WERI-Rb-1 (cell line): ENCODE measurements around the gene TTC19.

ENCODE experiments used
- DNase-seq: peaks from one replicate; pipeline ENCODE4 v3.0.0-alpha.2; 2020
- H3K27ac ChIP-seq: fragments of 250-450 bp; sonication (Bioruptor Pico); 2 replicates; pipeline ENCODE4 v1.5.1; 2020; ENCODE audit warnings: mild to moderate bottlenecking, moderate library complexity
- H3K27me3 ChIP-seq: fragments of 250-450 bp; sonication (Bioruptor Pico); 2 replicates; pipeline ENCODE4 v1.5.1; 2021; ENCODE audit warnings: mild to moderate bottlenecking, low read depth, moderate library complexity; ENCODE audit not compliant: insufficient read depth, severe bottlenecking
- H3K36me3 ChIP-seq: fragments of 250-450 bp; sonication (Bioruptor Pico); 2 replicates; pipeline ENCODE4 v1.5.1; 2020; ENCODE audit warnings: mild to moderate bottlenecking, moderate library complexity
- H3K4me3 ChIP-seq: 2 replicates; pipeline ENCODE4 v1.5.1; 2011; ENCODE audit warnings: low read depth, mild to moderate bottlenecking, control low read depth, low read length
- H3K9me3 ChIP-seq: fragments of 250-450 bp; sonication (Bioruptor Pico); 2 replicates; pipeline ENCODE4 v1.5.1; 2021; ENCODE audit warnings: mild to moderate bottlenecking, moderate library complexity; ENCODE audit not compliant: severe bottlenecking
- TF ChIP-seq, protein P1 (sequence below): IDR thresholded peaks from 2 replicates; pipeline ENCODE4 v1.5.1; 2011; ENCODE audit warnings: low read depth, mild to moderate bottlenecking, control low read depth, inconsistent platforms, low read length

The TTC19 gene

DNA sequence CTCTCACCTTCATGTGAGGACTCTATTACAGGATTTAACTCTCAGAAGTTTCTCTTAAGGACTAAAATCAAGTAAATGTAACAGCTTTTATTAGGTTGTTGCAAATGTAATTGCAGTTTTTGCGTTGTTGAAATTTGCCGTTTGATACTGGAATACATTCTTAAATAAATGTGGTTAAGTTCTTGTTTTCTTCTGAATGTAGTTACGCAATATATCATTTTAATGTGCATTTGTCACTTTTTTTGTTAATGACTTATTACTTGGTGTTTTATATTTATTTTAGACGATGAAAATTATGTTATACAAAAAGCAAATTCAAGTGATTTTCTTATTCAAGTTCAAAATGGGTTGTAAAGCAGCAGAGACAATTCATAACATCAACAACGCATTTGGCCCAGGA lies 76.3 kb downstream of the TTC19 start:
- Histone ChIP-seq H3K9me3 (no peaks in the 10 kb centered on the region), H3K4me3 (no peak overlapping the region), H3K36me3 (peaks cover 78% of the 10 kb centered on the region), H3K27me3 (no peaks in the 10 kb centered on the region), H3K27ac (no peak overlapping the region)
- TF ChIP-seq, protein P1, sequence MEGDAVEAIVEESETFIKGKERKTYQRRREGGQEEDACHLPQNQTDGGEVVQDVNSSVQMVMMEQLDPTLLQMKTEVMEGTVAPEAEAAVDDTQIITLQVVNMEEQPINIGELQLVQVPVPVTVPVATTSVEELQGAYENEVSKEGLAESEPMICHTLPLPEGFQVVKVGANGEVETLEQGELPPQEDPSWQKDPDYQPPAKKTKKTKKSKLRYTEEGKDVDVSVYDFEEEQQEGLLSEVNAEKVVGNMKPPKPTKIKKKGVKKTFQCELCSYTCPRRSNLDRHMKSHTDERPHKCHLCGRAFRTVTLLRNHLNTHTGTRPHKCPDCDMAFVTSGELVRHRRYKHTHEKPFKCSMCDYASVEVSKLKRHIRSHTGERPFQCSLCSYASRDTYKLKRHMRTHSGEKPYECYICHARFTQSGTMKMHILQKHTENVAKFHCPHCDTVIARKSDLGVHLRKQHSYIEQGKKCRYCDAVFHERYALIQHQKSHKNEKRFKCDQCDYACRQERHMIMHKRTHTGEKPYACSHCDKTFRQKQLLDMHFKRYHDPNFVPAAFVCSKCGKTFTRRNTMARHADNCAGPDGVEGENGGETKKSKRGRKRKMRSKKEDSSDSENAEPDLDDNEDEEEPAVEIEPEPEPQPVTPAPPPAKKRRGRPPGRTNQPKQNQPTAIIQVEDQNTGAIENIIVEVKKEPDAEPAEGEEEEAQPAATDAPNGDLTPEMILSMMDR = no peak
- no peak for DNase-seq
